SJSA1 (cell line): ENCODE results near the gene CHRNA4. TPM values are rescaled to one million over a fixed set of nuclear protein-coding genes. Genes with fewer than 3 reads are reported as not detected.
"Not testable (repeated sequence)": the region's sequence is repeated elsewhere in the genome, so short reads cannot be mapped to it uniquely, and the experiment has no call there.

Experiments
- DNase-seq, 2 experiments: peaks; one replicate each; pipeline ENCODE4 v3.0.0-alpha.2; 2015 to 2020; ENCODE audit warnings: low spot score in 2 of 2, low read depth in 1 of 2
- H3K27ac ChIP-seq: fragments of 250-450 bp; sonication (Bioruptor Pico); 2 replicates; pipeline ENCODE4 v1.5.1; 2020; ENCODE audit warnings: mild to moderate bottlenecking, moderate library complexity
- H3K27me3 ChIP-seq: fragments of 250-450 bp; sonication (Bioruptor Pico); replicated peaks from 2 replicates; pipeline ENCODE4 v1.5.1; 2020; ENCODE audit warnings: mild to moderate bottlenecking, moderate library complexity
- H3K36me3 ChIP-seq: fragments of 250-450 bp; sonication (Bioruptor Pico); 2 replicates; pipeline ENCODE4 v1.5.1; 2020; ENCODE audit warnings: mild to moderate bottlenecking
- H3K4me1 ChIP-seq: fragments of 250-450 bp; sonication (Bioruptor Pico); replicated peaks from 2 replicates; pipeline ENCODE4 v1.6.1; 2021; ENCODE audit warnings: mild to moderate bottlenecking
- H3K4me3 ChIP-seq: fragments of 250-450 bp; sonication (Bioruptor Pico); 2 replicates; pipeline ENCODE4 v1.5.1; 2020; ENCODE audit warnings: mild to moderate bottlenecking
- H3K9me3 ChIP-seq: fragments of 250-450 bp; sonication (Bioruptor Pico); replicated peaks from 2 replicates; pipeline ENCODE4 v1.5.1; 2020; ENCODE audit warnings: mild to moderate bottlenecking
- total RNA-seq: library from RNA; depleted of rRNA; stranded (reverse); fragments of >200 nt; shearing (Covaris generic); gene quantifications from 2 replicates; pipeline ENCODE4 v1.2.3, GENCODE V29; 2014

The CHRNA4 gene
- total RNA-seq, 1 experiment from 2014 or later = not detected

- Histone ChIP-seq H3K36me3 (no peaks in the 10 kb centered on the region), H3K4me3 (no peak overlapping the region), H3K27ac (no peak overlapping the region), H3K4me1 (no peaks in the 10 kb centered on the region), H3K27me3 (peaks cover 48% of the 10 kb centered on the region), H3K9me3 (no peaks in the 10 kb centered on the region)
- DNase-seq = no peak
Observed at GRCh38 chr20:63312690-63313348, 48.3 kb downstream of the CHRNA4 start.

- H3K4me3 ChIP-seq = no peak overlapping the region
- no peaks in the 10 kb centered on the region for H3K36me3 ChIP-seq
- no peak overlapping the region for H3K27ac ChIP-seq
- DNase-seq = no peak
- peaks cover 51% of the 10 kb centered on the region for H3K27me3 ChIP-seq
- no peaks in the 10 kb centered on the region for H3K9me3 ChIP-seq
- no peaks in the 10 kb centered on the region for H3K4me1 ChIP-seq
Observed at GRCh38 chr20:63312273-63312672, 48.9 kb downstream of the CHRNA4 start.

GRCh38 chr20:63311833-63312243, 49.3 kb downstream of the CHRNA4 start:
- DNase-seq = no peak
- H3K4me1 ChIP-seq = no peaks in the 10 kb centered on the region
- no peak overlapping the region for H3K27ac ChIP-seq
- H3K27me3 ChIP-seq = peaks cover 53% of the 10 kb centered on the region
- H3K9me3 ChIP-seq = no peaks in the 10 kb centered on the region
- H3K4me3 ChIP-seq = no peak overlapping the region
- H3K36me3 ChIP-seq = no peaks in the 10 kb centered on the region

- Histone ChIP-seq H3K4me1 (no peaks in the 10 kb centered on the region), H3K27me3 (peaks cover 55% of the 10 kb centered on the region), H3K9me3 (no peaks in the 10 kb centered on the region), H3K27ac (no peak overlapping the region), H3K36me3 (no peaks in the 10 kb centered on the region), H3K4me3 (no peak overlapping the region)
- no peak for DNase-seq
Observed at GRCh38 chr20:63311186-63311832, 49.8 kb downstream of the CHRNA4 start.

GRCh38 chr20:63310265-63310991, 50.7 kb downstream of the CHRNA4 start:
- Histone ChIP-seq H3K4me1 (no peaks in the 10 kb centered on the region), H3K36me3 (no peaks in the 10 kb centered on the region), H3K4me3 (no peak overlapping the region), H3K27me3 (peaks cover 59% of the 10 kb centered on the region), H3K27ac (no peak overlapping the region), H3K9me3 (no peaks in the 10 kb centered on the region)
- no peak for DNase-seq

GRCh38 chr20:63309261-63310071, 51.7 kb downstream of the CHRNA4 start:
- no peaks in the 10 kb centered on the region for H3K9me3 ChIP-seq
- DNase-seq = peak in 1 of 2 experiments; percentile 39

GRCh38 chr20:63308218-63308911, 52.8 kb downstream of the CHRNA4 start:
- no peak overlapping the region for H3K27ac ChIP-seq
- H3K4me1 ChIP-seq = no peaks in the 10 kb centered on the region
- no peak for DNase-seq
- H3K36me3 ChIP-seq = no peaks in the 10 kb centered on the region
- H3K27me3 ChIP-seq = peaks cover 65% of the 10 kb centered on the region
- no peaks in the 10 kb centered on the region for H3K9me3 ChIP-seq
- H3K4me3 ChIP-seq = no peak overlapping the region

More at GRCh38 chr20:63309261-63310071, 51.7 kb downstream of the CHRNA4 start:
- Histone ChIP-seq H3K27me3 (peaks cover 67% of the 10 kb centered on the region), H3K27ac (no peak overlapping the region), H3K4me1 (no peaks in the 10 kb centered on the region), H3K4me3 (no peak overlapping the region), H3K36me3 (no peaks in the 10 kb centered on the region)

GRCh38 chr20:63307538-63308217, 53.5 kb downstream of the CHRNA4 start:
- Histone ChIP-seq H3K4me1 (no peaks in the 10 kb centered on the region), H3K27me3 (peaks cover 67% of the 10 kb centered on the region)

GRCh38 chr20:63306673-63307537, 54.2 kb downstream of the CHRNA4 start:
- no peak for DNase-seq
- Histone ChIP-seq H3K9me3 (no peaks in the 10 kb centered on the region), H3K36me3 (no peaks in the 10 kb centered on the region), H3K4me3 (no peak overlapping the region), H3K27me3 (peaks cover 61% of the 10 kb centered on the region), H3K27ac (no peak overlapping the region), H3K4me1 (no peaks in the 10 kb centered on the region)

More at GRCh38 chr20:63307538-63308217, 53.5 kb downstream of the CHRNA4 start:
- no peak overlapping the region for H3K4me3 ChIP-seq
- no peak for DNase-seq
- no peak overlapping the region for H3K27ac ChIP-seq
- no peaks in the 10 kb centered on the region for H3K9me3 ChIP-seq
- no peaks in the 10 kb centered on the region for H3K36me3 ChIP-seq

GRCh38 chr20:63305933-63306672, 55.0 kb downstream of the CHRNA4 start:
- DNase-seq, H3K4me1 ChIP-seq, H3K4me3 ChIP-seq, H3K9me3 ChIP-seq, H3K36me3 ChIP-seq, H3K27ac ChIP-seq: not testable (repeated sequence)
- peaks cover 62% of the 10 kb centered on the region for H3K27me3 ChIP-seq

- Histone ChIP-seq H3K4me3 (no peak overlapping the region), H3K27me3 (peaks cover 56% of the 10 kb centered on the region), H3K27ac (no peak overlapping the region), H3K9me3 (no peaks in the 10 kb centered on the region), H3K36me3 (no peaks in the 10 kb centered on the region), H3K4me1 (no peaks in the 10 kb centered on the region)
- no peak for DNase-seq
Observed at GRCh38 chr20:63305393-63305792, 55.8 kb downstream of the CHRNA4 start.
